Activated T-cell treated with anti-CD3 and anti-CD28 coated beads for 4 hours (primary cell): ENCODE results near the gene SSPN.

Source experiments
- DNase-seq: peaks from one replicate; pipeline ENCODE4 v3.0.0-alpha.2; 2020

SSPN gene

GRCh38 chr12:26287671-26288381 is 92.5 kb downstream of the SSPN start:
- DNase-seq = no peak

GRCh38 chr12:26290565-26290964 is 95.2 kb downstream of the SSPN start:
- no peak for DNase-seq

- DNase-seq = no peak
These were observed 97.2 kb downstream of the SSPN start for GRCh38 chr12:26292596-26292995.

GRCh38 chr12:26293612-26294011 is 98.2 kb downstream of the SSPN start:
- no peak for DNase-seq

GRCh38 chr12:26295001-26295400 is 99.6 kb downstream of the SSPN start:
- DNase-seq = no peak

GRCh38 chr12:26297396-26298070 is 102.2 kb downstream of the SSPN start:
- DNase-seq = no peak

- DNase-seq = no peak
These were observed 103.6 kb downstream of the SSPN start for GRCh38 chr12:26298785-26299621.

GRCh38 chr12:26299751-26300150 is 104.4 kb downstream of the SSPN start:
- no peak for DNase-seq
